ENCODE data around the gene HPN. TPM values are rescaled to one million over a fixed set of nuclear protein-coding genes. Genes with fewer than 3 reads are reported as not detected.

HPN gene
- total and polyA plus RNA-seq, 10 of the 15 experiments (the other 5 are each of a cell fraction or from before 2014, with no cell fraction given): 0.21 to 0.35 TPM; not detected in 8

DNA sequence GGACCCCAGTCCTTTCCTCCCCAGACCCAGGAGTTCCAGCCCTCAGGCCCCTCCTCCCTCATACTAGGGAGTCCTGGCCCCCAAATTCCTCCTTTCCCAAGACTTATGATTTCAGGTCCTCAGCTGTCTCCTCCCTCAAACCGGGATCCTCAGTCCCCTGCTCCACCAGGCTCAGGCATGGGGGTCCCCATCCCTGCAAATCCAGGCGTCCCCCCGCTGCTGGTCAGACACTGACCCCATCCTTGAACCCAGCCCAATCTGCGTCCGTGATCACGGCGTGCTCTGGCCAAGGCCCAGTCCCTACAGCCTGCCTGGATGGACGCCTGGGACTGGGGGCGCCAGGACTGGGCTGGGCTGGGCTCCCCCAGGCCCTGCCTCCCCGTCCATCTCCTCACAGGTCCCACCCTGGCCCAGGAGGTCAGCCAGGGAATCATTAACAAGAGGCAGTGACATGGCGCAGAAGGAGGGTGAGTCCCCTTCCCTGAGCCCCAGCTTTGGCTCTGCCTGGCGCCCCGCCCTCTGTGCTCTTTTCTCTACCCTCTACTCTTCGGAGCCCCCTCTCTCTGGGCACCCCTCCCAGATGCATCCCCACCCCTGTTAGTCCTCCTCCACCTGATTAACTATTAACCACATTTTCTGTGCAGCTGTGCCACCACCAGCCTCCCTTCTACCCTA, 672 bp downstream of the HPN start:
- H3K4me3 ChIP-seq: no peak overlapping the region
- H3K9me3 ChIP-seq (replicated peaks; ENCODE audit: control insufficient read depth, insufficient read depth, low read length): no peaks in the 10 kb centered on the region
- peaks cover 13% of the 10 kb centered on the region for H3K4me1 ChIP-seq (ENCODE audit: control insufficient read depth, insufficient read depth, low read length)
- intact Hi-C loops (cut with micrococcal nuclease; ENCODE audit: unreplicated experiment): no loop called here
- TF ChIP-seq IKZF2 (IDR thresholded peaks at IDR 0.05) (no peak), RBBP5 (conservative IDR thresholded peaks at IDR 0.05) (no peak), TBL1XR1 (IDR thresholded peaks at IDR 0.05; ENCODE audit: low read depth, low read length) (no peak), FOXM1 (IDR thresholded peaks at IDR 0.05; ENCODE audit: low read depth, low read length) (no peak), ZNF384 (IDR thresholded peaks at IDR 0.05; ENCODE audit: borderline replicate concordance, low read depth, low read length) (no peak), WRNIP1 (IDR thresholded peaks at IDR 0.05; ENCODE audit: borderline replicate concordance, low read depth, low read length) (no peak)
- TF ChIP-seq, protein P1, sequence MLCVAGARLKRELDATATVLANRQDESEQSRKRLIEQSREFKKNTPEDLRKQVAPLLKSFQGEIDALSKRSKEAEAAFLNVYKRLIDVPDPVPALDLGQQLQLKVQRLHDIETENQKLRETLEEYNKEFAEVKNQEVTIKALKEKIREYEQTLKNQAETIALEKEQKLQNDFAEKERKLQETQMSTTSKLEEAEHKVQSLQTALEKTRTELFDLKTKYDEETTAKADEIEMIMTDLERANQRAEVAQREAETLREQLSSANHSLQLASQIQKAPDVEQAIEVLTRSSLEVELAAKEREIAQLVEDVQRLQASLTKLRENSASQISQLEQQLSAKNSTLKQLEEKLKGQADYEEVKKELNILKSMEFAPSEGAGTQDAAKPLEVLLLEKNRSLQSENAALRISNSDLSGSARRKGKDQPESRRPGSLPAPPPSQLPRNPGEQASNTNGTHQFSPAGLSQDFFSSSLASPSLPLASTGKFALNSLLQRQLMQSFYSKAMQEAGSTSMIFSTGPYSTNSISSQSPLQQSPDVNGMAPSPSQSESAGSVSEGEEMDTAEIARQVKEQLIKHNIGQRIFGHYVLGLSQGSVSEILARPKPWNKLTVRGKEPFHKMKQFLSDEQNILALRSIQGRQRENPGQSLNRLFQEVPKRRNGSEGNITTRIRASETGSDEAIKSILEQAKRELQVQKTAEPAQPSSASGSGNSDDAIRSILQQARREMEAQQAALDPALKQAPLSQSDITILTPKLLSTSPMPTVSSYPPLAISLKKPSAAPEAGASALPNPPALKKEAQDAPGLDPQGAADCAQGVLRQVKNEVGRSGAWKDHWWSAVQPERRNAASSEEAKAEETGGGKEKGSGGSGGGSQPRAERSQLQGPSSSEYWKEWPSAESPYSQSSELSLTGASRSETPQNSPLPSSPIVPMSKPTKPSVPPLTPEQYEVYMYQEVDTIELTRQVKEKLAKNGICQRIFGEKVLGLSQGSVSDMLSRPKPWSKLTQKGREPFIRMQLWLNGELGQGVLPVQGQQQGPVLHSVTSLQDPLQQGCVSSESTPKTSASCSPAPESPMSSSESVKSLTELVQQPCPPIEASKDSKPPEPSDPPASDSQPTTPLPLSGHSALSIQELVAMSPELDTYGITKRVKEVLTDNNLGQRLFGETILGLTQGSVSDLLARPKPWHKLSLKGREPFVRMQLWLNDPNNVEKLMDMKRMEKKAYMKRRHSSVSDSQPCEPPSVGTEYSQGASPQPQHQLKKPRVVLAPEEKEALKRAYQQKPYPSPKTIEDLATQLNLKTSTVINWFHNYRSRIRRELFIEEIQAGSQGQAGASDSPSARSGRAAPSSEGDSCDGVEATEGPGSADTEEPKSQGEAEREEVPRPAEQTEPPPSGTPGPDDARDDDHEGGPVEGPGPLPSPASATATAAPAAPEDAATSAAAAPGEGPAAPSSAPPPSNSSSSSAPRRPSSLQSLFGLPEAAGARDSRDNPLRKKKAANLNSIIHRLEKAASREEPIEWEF (IDR thresholded peaks at IDR 0.05; ENCODE audit: insufficient replicate concordance, low read depth, low read length): no peak
- H3K4me2 ChIP-seq (ENCODE audit: control insufficient read depth, insufficient read depth): no peak overlapping the region
- no peak for DNase-seq (ENCODE audit: low read depth, low spot score)
- H3K9ac ChIP-seq (ENCODE audit: control insufficient read depth, insufficient read depth, low read length): no peak overlapping the region
- no peak overlapping the region for H3K27ac ChIP-seq (ENCODE audit: control insufficient read depth, insufficient read depth)
- H3K79me2 ChIP-seq (ENCODE audit: control insufficient read depth, insufficient read depth, low read length): no peaks in the 10 kb centered on the region
- in situ Hi-C loops (cut with MboI): no loop called here
- POLR2A ChIA-PET: interaction anchor here (0.6 kb wide), 1 partner anchor 53 kb away, joined by 4 read pairs; no protein-coding TSS in a partner anchor
- WGBS (ENCODE audit: insufficient coverage, insufficient replicate concordance, low lambda C conversion rate, missing lambda C conversion rate): 49% methylated on average over 14 of the region's 14 CpGs
- CTCF ChIA-PET: interaction anchor here (1.3 to 5.4 kb wide), 6 partner anchors 14 to 100 kb away, joined by 3 to 56 read pairs (median 11); no protein-coding TSS in a partner anchor
- no peak for ATAC-seq
- RAD21 ChIA-PET (ENCODE audit: unreplicated experiment): no interaction called here
- BruUV-seq (replicated peaks): no TSS peak
- no peaks in the 10 kb centered on the region for H3K36me3 ChIP-seq (ENCODE audit: control insufficient read depth in 2 of 2, insufficient read depth in 2 of 2, low read length in 1 of 2)
- H3K27me3 ChIP-seq (replicated peaks in 1 of 2; ENCODE audit: control insufficient read depth in 2 of 2, insufficient read depth in 2 of 2, low read length in 1 of 2): peaks cover 0 to 5% of the 10 kb centered on the region in 2 experiments; a peak in 3 of 4 replicates
- SMC1A ChIA-PET (ENCODE audit: uncharacterized antibody, unreplicated experiment): no interaction called here
- FAIRE-seq: no peak
- H2AFZ ChIP-seq (ENCODE audit: control insufficient read depth, low read depth, low read length): no peak overlapping the region
- no peaks in the 10 kb centered on the region for H4K20me1 ChIP-seq (ENCODE audit: control insufficient read depth, insufficient read depth)
